NCI-H2227 treated with DMSO at 0.1 percent for 48 hours (cell line): ENCODE measurements around the gene SPCS2.
A peak's percentile ranks its signal among the peaks of the same experiment; 100 is the strongest.
"Not testable (repeated sequence)": the region's sequence is repeated elsewhere in the genome, so short reads cannot be mapped to it uniquely, and the experiment has no call there.

ENCODE experiments used
- DNase-seq: peaks from one replicate; lab custom pipeline; 2025; lab: John Stamatoyannopoulos, UW

Gene SPCS2

DNA sequence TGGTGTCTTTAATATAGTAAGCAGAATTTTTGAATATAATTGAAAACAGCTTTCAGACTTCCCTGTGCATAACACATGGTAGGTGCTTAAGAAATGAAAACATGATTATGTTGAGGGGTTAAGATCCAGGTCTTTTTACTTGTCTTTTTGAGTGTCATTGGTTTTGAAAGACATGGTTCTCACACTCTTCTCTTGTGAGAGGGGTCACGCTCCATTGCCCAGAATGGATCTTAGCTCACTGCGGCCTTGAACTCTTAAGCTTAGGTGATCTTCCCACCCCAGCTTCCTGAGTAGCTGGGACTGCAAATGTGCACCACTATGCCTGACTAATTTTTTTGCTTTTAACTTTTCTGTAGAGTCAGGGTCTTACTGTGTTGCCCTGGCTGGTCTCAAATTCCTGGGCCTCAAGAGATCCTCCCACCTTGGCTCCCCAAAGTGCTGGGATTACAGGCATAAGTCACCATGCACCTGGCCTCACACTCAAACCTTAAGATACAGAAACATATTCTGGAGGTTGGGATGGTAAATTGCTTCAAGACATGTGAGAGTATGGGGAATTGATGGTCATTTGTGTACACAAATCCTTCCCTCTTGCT is 1.4 kb downstream of the SPCS2 start:
- no peak for DNase-seq

- no peak for DNase-seq
Measured at GRCh38 chr11:74951226-74951625, 2.2 kb downstream of the SPCS2 start.

GRCh38 chr11:74952752-74953151 is 3.7 kb downstream of the SPCS2 start:
- DNase-seq = peak; percentile 65

- DNase-seq = no peak
Measured at GRCh38 chr11:74953451-74953850, 4.4 kb downstream of the SPCS2 start.

- DNase-seq = no peak
Measured at GRCh38 chr11:74954199-74954598, 5.1 kb downstream of the SPCS2 start.

DNA sequence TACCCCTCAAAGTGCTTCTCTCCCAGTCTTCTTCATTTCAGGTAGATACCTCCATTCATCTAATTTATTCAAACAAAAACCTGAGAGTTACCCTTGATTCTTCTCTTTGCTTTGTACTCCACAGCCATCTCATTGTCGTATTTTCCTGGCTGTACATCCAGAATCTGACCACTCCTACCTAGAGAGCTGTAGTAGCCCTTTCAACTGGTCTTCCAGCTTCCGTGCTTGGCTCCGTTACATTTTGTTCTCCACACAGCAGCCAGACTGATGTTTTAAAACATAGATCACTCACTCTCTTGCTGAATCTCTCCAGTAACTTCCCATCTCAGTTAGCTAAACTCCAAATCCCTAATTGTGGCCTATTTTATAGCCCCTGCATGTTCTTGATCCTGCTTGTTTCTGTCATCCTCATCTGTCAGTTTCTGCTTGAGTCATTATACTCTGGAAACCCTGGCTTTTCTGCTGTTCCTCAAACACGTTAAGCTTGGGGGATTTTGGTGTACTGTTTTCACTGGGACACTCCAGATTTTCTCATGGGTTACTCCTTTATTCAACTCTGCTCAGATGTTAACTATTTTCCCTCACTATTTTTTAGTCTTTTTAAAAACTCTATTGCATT is 7.4 kb downstream of the SPCS2 start:
- DNase-seq = no peak

DNA sequence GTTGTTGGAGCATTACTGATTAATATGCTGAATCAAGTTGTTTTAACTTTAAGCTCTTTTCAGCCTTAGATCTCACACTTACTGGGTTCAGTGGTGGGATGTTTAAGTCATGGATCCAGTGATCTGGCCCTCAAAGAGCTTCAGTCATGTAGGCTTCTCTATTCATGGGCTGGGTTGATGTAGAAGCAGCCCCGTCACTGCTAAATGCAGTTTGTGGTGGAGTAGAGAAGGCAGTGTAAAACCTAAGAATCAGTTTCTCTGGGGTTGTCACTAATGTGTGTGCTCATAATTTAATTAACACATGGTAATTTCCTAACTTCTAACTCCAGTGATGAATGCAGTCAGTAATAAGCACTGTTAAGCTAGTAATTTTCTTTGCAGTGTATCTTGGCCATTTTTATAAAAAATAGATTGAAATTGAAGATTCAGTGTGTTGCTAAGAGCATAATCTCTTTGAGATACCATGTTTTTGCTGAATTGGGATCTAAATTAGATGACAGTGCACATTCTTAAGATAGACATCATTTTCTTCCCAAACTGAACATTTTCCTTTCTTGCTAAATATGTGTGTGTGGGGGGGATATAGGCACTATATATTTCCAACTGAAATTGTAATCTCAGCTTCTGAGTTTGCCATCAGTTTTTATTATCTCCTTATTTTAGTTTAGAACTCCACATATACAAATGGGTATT is 9.0 kb downstream of the SPCS2 start:
- DNase-seq = no peak

DNA sequence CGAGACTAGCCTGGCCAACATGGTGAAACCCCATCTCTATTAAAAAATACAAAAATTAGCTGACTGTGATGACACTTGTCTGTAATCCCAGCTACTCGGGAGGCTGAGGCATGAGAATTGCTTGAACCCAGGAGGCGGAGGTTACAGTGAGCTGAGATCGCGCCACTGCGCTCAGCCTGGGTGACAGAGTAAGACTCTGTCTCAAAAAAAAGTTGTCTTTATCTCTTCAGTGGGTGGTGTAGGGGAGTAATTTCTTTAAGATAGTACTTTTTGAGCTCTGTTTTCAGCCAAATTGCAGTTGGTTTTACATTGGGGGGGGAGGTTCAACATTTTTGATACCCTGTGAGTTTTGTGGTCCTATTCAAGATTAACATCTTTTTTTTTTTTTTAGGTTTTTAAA is 11.1 kb downstream of the SPCS2 start:
- not testable (repeated sequence) for DNase-seq

DNA sequence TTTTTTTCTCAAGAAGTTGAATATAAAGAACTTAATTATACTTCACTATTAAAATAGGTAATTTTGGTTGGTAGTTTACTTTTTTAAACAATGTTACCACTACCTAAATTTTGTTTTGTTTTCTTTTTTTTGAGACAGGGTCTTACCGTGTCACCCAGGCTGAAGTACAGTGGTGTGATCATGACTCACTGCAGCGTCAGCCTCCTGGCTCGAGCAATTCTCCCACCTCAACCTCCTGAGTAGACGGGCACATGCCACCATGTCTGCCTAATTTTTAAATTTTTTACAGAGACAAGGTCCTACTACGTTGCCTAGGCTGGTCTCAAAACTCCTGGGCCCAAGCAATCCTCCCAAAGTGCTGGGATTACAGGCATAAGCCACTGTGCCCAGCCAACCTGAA is 17.6 kb downstream of the SPCS2 start:
- DNase-seq = no peak

DNA sequence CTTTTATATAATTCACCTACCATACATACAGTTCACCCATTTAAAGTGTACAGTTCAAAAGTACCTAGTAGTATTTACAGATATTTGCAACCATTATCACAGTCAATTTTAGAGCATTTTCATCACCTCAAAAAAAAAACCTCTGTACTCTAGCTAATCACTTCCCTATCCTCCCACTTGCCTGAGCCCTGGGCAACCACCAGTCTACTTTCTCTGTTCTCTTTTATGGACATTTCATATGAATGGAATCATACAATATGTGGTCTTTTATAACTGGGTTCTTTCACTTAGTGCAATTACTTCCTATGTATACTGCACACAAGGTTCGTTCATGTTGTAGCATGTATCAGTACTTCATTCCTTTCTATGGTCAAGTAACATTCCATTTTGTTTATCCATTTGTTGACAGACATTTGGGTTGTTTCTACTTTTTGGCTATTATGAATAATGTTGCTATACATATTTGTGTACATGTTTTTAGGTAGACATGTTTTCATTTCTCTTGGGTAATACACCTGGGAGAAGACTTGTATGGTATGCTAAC is 21.9 kb downstream of the SPCS2 start:
- no peak for DNase-seq

DNA sequence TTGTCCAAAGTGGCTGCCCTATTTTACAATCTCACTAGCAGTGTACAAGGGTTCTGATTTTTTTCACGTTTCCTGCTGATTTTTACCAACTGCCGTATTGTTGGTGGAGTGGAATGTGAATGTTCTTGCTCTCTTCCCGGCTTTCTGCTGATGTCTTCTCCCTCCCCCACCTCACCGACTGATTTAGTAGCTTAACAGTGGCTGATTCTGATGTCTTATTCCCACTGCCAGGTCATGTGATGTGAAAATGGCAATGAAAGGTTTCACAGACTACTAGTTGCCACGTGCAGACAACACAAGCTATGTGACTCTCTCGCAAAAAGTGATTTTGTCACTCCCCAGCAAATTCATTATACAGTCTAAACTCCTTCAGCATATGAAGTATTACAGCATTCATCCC is 22.4 kb downstream of the SPCS2 start:
- DNase-seq = no peak

DNA sequence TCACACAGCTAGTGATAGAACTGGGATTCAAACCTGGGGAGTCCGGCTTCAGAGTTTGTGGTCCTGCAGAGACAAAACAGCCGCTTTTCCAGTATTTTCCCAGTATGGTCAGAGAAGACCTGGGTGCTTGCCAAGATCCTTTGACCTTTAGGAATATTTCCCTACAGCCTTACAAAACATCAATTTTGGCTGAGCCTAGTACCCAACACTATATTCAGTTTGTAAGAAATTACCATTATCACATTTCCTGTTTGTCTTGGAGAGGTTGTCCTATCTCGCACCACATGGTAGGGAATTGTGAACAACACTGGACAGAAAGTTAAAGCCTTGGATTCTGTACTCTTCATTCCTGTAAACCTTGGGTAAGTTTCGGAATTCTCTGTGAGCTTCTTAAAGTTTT is 29.0 kb downstream of the SPCS2 start:
- no peak for DNase-seq

GRCh38 chr11:74980634-74981033 is 31.6 kb downstream of the SPCS2 start:
- no peak for DNase-seq

GRCh38 chr11:74981888-74982287 is 32.8 kb downstream of the SPCS2 start:
- no peak for DNase-seq

DNA sequence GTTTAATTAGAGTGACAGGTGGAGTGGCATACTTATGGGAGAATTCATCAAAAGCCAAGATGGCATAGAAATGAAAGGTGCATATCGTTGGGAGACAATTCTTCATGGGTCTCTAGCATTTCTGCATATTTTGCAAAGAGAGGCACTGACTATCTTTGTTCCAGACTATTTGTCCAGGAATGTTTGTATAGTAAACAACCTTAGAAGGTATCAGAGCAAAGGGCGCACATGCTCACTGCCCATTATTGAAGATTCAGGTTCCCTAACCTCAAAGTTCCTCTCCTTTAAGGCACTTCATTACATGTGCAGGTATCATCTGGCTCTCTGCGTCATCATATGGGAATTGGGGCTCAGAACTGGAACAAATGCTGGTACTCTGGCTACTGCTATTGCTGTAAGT is 35.0 kb downstream of the SPCS2 start:
- DNase-seq = no peak

GRCh38 chr11:74984730-74985129 is 35.7 kb downstream of the SPCS2 start:
- DNase-seq = no peak

GRCh38 chr11:74988541-74989259 is 39.6 kb downstream of the SPCS2 start, which contains the start of gene NEU3:
NEU3 (plus strand) TSS chr11:74988933; CDS start chr11:74989061, 128 bp downstream.
- peak; percentile 89 for DNase-seq

- no peak for DNase-seq
Measured at GRCh38 chr11:74989260-74989638, 40.2 kb downstream of the SPCS2 start.

DNA sequence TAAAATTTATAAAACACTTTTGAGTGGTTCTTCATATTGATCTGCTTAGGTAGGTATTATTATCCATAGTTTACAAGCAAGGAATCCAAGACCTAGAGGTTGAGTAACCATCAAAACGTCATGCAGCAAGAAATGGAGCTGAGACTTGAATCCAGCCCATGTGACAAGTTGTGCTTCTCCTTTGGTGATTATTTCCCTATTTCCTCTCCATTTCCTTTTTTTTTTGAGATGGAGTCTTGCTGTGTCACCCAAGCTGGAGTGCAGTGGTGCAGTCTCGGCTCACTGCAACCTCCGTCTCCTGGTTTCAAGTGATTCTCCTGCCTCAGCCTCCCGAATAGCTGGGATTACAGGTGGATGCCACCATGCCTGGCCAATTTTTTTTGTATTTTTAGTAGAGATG is 41.1 kb downstream of the SPCS2 start:
- not testable (repeated sequence) for DNase-seq

DNA sequence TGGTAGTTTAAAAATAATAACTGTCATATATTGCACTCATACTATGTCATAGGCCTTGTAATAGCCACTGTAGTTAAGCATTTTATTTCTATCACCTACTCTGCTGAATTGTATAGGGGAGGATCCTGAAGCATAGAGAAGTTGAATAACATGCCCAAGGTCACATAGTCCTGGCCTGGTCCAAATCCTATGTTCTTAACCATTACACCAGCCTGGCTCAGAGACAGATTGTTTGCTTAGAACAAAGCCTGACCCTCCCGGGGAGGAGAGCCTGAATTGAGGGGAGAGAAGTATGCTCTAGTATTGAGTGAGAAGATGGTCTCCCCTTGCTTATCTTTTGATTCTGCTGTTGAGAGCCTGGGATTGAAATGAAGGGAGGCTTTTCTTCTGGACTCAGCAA is 41.9 kb downstream of the SPCS2 start:
- DNase-seq = no peak

DNA sequence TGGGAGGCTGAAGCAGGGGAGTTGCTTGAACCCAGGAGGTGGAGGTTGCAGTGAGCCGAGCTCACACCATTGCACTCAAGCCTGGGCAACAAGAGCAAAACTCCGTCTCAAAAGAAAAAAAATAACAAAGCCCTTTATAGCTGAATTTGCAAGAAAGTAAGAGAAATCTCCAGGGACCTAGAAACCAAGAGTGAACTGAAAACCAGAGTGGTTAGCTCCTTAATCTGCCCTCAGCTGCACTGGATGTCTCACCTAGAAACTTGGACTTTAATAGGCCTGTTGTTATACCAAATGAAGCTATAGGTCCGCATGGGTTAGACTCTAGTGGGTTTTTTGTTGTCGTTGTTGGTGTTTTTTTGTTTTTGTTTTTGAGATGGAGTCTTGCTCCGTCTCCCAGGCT is 43.8 kb downstream of the SPCS2 start:
- DNase-seq = no peak

DNA sequence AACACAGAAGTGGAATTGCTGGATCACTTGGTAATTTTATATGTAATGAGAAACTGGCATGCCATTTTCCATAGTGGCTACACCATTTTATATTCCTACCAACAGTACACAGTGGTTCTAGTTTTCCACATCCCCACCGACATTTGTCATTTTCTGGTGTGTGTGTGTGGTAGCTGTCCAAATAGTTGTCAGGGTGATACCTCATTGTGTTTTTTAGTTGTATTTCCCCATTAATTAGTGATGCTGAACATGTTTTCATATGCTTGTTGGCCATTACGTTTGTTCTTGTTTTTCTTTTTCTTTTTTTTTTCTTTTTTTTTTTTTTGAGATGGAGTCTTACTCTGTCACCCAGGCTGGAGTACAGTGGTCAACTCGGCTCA is 51.9 kb downstream of the SPCS2 start:
- DNase-seq = no peak

- no peak for DNase-seq
Measured at GRCh38 chr11:75001686-75002085, 52.6 kb downstream of the SPCS2 start.
